OCI-LY1 (cell line): ENCODE results near the gene SENP3.

Source experiments
- H2AFZ ChIP-seq: fragments of 200-600 bp; sonication (generic), shearing (Covaris generic); 2 replicates; pipeline ENCODE4 v1.6.0; 2014; ENCODE audit warnings: antibody characterized with exemption, mild to moderate bottlenecking, low read length
- H3F3A ChIP-seq: fragments of 200-600 bp; sonication (generic), shearing (Covaris generic); 2 replicates; pipeline ENCODE4 v1.6.0; 2014; ENCODE audit warnings: mild to moderate bottlenecking, antibody characterized with exemption, low read length, moderate library complexity; ENCODE audit not compliant: insufficient read depth
- H3K27ac ChIP-seq: fragments of 200-600 bp; sonication (generic); 2 replicates; pipeline ENCODE4 v1.5.1; 2014; ENCODE audit warnings: low read length, mixed run types, mild to moderate bottlenecking, low read depth; ENCODE audit not compliant: poor library complexity, severe bottlenecking
- H3K27me3 ChIP-seq: fragments of 200-600 bp; sonication (generic); 2 replicates; pipeline ENCODE4 v1.6.0; 2014; ENCODE audit warnings: antibody characterized with exemption, mild to moderate bottlenecking, low read length, moderate library complexity; ENCODE audit not compliant: insufficient read depth
- H3K36me3 ChIP-seq: fragments of 200-600 bp; sonication (generic); 2 replicates; pipeline ENCODE4 v1.6.1; 2014; ENCODE audit warnings: mild to moderate bottlenecking, antibody characterized with exemption, low read length, moderate library complexity, mixed read lengths; ENCODE audit not compliant: insufficient read depth
- H3K4me1 ChIP-seq: fragments of 200-600 bp; sonication (generic); 2 replicates; pipeline ENCODE4 v1.5.1; 2014; ENCODE audit warnings: mild to moderate bottlenecking, low read length, moderate library complexity; ENCODE audit not compliant: insufficient read depth, severe bottlenecking
- H3K4me2 ChIP-seq: fragments of 200-600 bp; sonication (generic), shearing (Covaris generic); 2 replicates; pipeline ENCODE4 v1.6.1; 2014; ENCODE audit warnings: low read length
- H3K4me3 ChIP-seq: fragments of 200-600 bp; sonication (generic); 2 replicates; pipeline ENCODE4 v1.5.1; 2014; ENCODE audit warnings: low read length, low read depth, mild to moderate bottlenecking, mixed read lengths; ENCODE audit not compliant: poor library complexity, severe bottlenecking
- H3K79me2 ChIP-seq: fragments of 200-600 bp; shearing (Covaris generic); 2 replicates; pipeline ENCODE4 v1.6.1; 2016; ENCODE audit warnings: mixed run types, low read length, mixed read lengths; ENCODE audit not compliant: insufficient read depth
- H3K9ac ChIP-seq: fragments of 200-600 bp; sonication (generic), shearing (Covaris generic); 2 replicates; pipeline ENCODE4 v1.6.1; 2014; ENCODE audit warnings: mild to moderate bottlenecking, low read length, mixed read lengths
- H3K9me2 ChIP-seq: fragments of 200-600 bp; sonication (generic), shearing (Covaris generic); 2 replicates; pipeline ENCODE4 v1.6.1; 2014; ENCODE audit warnings: low read depth, mild to moderate bottlenecking, low read length, mixed read lengths
- H3K9me3 ChIP-seq: fragments of 200-600 bp; shearing (Covaris generic); 2 replicates; pipeline ENCODE4 v1.6.1; 2014; ENCODE audit warnings: low read length, mixed read lengths
- H4K20me1 ChIP-seq: fragments of 200-600 bp; sonication (generic), shearing (Covaris generic); 2 replicates; pipeline ENCODE4 v1.6.0; 2016; ENCODE audit warnings: mild to moderate bottlenecking, low read length; ENCODE audit not compliant: insufficient read depth
- CTCF ChIP-seq: fragments of 200-600 bp; sonication (generic), shearing (Covaris generic); IDR thresholded peaks from 2 replicates; pipeline ENCODE4 v1.5.1; 2017; ENCODE audit warnings: mild to moderate bottlenecking, antibody characterized with exemption, low read length, moderate library complexity, mixed read lengths
- EZH2 ChIP-seq: fragments of 200-600 bp; sonication (generic), shearing (Covaris generic); IDR thresholded peaks from 2 replicates; pipeline ENCODE4 v1.8.0; 2017; ENCODE audit warnings: borderline replicate concordance, mixed run types, mild to moderate bottlenecking, antibody characterized with exemption, low read length, moderate library complexity, mixed read lengths

Gene SENP3

GRCh38 chr17:7576432-7576937 lies 14.8 kb downstream of the SENP3 start:
- H3K36me3 ChIP-seq = peaks cover 76% of the 10 kb centered on the region
- H3K27ac ChIP-seq = no peak overlapping the region
- peaks cover 48% of the 10 kb centered on the region for H3F3A ChIP-seq
- H3K9ac ChIP-seq = no peak overlapping the region
- H3K9me3 ChIP-seq = no peaks in the 10 kb centered on the region
- TF ChIP-seq CTCF (no peak), EZH2 (no peak)
- H3K4me1 ChIP-seq = peaks cover 40% of the 10 kb centered on the region
- H3K27me3 ChIP-seq = no peaks in the 10 kb centered on the region
- no peak overlapping the region for H2AFZ ChIP-seq
- no peaks in the 10 kb centered on the region for H3K9me2 ChIP-seq
- H3K4me3 ChIP-seq = no peak overlapping the region
- H4K20me1 ChIP-seq = peaks cover 5% of the 10 kb centered on the region; the same call in 1 of the 2 replicates
- H3K4me2 ChIP-seq = no peak overlapping the region
- peaks cover 28% of the 10 kb centered on the region for H3K79me2 ChIP-seq

- no peak for TF ChIP-seq CTCF
- Histone ChIP-seq H3K9ac (no peak overlapping the region), H3K79me2 (peaks cover 28% of the 10 kb centered on the region), H2AFZ (no peak overlapping the region), H3K4me3 (no peak overlapping the region), H3K9me2 (no peaks in the 10 kb centered on the region), H3K4me1 (peaks cover 50% of the 10 kb centered on the region), H3K36me3 (peaks cover 73% of the 10 kb centered on the region), H4K20me1 (peaks cover 5% of the 10 kb centered on the region; the same call in 1 of the 2 replicates), H3K27me3 (no peaks in the 10 kb centered on the region), H3K4me2 (no peak overlapping the region), H3F3A (peaks cover 48% of the 10 kb centered on the region), H3K9me3 (no peaks in the 10 kb centered on the region), H3K27ac (no peak overlapping the region)
Measured at GRCh38 chr17:7577327-7578199, 15.8 kb downstream of the SENP3 start.

GRCh38 chr17:7579001-7579833 lies 17.5 kb downstream of the SENP3 start, which contains the start of gene CD68:
Gene CD68 (plus strand): TSS chr17:7579638. CDS start chr17:7579678, 40 bp downstream.
- Histone ChIP-seq H3K4me2 (no peak within 1 kb of the TSS), H3K36me3 (peaks cover 60% of the 10 kb centered on the region), H3K4me3 (no peak within 1 kb of the TSS), H3K27me3 (no peaks in the 10 kb centered on the region), H3F3A (peaks cover 44% of the 10 kb centered on the region), H3K27ac (peak within 1 kb of the TSS; percentile 88), H3K9me2 (no peaks in the 10 kb centered on the region), H3K9me3 (no peaks in the 10 kb centered on the region), H4K20me1 (peaks cover 5% of the 10 kb centered on the region; the same call in 1 of the 2 replicates), H3K4me1 (peaks cover 55% of the 10 kb centered on the region), H2AFZ (no peak within 1 kb of the TSS), H3K79me2 (peaks cover 13% of the 10 kb centered on the region), H3K9ac (no peak within 1 kb of the TSS)
- no peak for TF ChIP-seq CTCF
- TF ChIP-seq EZH2 = no peak
